PC-3 (cell line): ENCODE data around the gene FAM13A. TPM values are rescaled to one million over a fixed set of nuclear protein-coding genes. Genes with fewer than 3 reads are reported as not detected.

Source experiments
- ATAC-seq: fragments of 200-7000 bp; cut with Tn5 transposase; 2 replicates; pipeline ENCODE4 v1.9.1; 2020; ENCODE audit warnings: mild to moderate bottlenecking, moderate library complexity
- BruUV-seq: library from RNA; stranded (reverse); fragments of 400-500 nt; replicated peaks from 2 replicates; lab custom pipeline; 2021; lab: Mats Ljungman, UMichigan
- CTCF ChIA-PET: fragments of 300-600 bp; sonication (Branson Sonifier 250); formaldehyde crosslinking; loops from one replicate; lab custom pipeline; 2022; ENCODE audit warnings: antibody characterized with exemption; lab: Charles Lee
- POLR2A ChIA-PET: fragments of 300-600 bp; sonication (Branson Sonifier 250); formaldehyde crosslinking; loops from one replicate; lab custom pipeline; 2022; ENCODE audit warnings: antibody characterized with exemption; ENCODE audit not compliant: unreplicated experiment; lab: Charles Lee
- DNase-seq: peaks from one replicate; pipeline ENCODE4 v3.0.0-alpha.2; 2015
- H2AFZ ChIP-seq: fragments of 300-600 bp; sonication (generic); 2 replicates; pipeline ENCODE4 v1.6.0; 2016; ENCODE audit warnings: antibody characterized with exemption, low read length
- H3F3A ChIP-seq: fragments of 300-600 bp; sonication (generic); one replicate; pipeline ENCODE4 v1.6.0; 2017; ENCODE audit warnings: antibody characterized with exemption, low read length, control low read depth, mild to moderate bottlenecking; ENCODE audit not compliant: unreplicated experiment
- H3K27ac ChIP-seq: fragments of 300-600 bp; sonication (generic); 2 replicates; pipeline ENCODE4 v1.5.1; 2016; ENCODE audit warnings: mild to moderate bottlenecking, low read length
- H3K27me3 ChIP-seq: fragments of 300-600 bp; sonication (generic); 2 replicates; pipeline ENCODE4 v1.6.1; 2016; ENCODE audit warnings: low read length, mixed read lengths
- H3K36me3 ChIP-seq: fragments of 300-600 bp; sonication (generic); 2 replicates; pipeline ENCODE4 v1.6.1; 2016; ENCODE audit warnings: low read depth, mixed run types, low read length, mixed read lengths
- H3K4me1 ChIP-seq: fragments of 300-600 bp; sonication (generic); 2 replicates; pipeline ENCODE4 v1.5.1; 2016; ENCODE audit warnings: low read length; ENCODE audit not compliant: insufficient read depth
- H3K4me2 ChIP-seq: fragments of 300-600 bp; sonication (generic); 2 replicates; pipeline ENCODE4 v1.6.0; 2016; ENCODE audit warnings: low read length
- H3K4me3 ChIP-seq: fragments of 300-600 bp; sonication (generic); 2 replicates; pipeline ENCODE4 v1.5.1; 2016; ENCODE audit warnings: mild to moderate bottlenecking, low read length, mixed read lengths
- H3K79me2 ChIP-seq: fragments of 300-600 bp; sonication (generic); 2 replicates; pipeline ENCODE4 v1.6.1; 2017; ENCODE audit warnings: low read length, mixed read lengths
- H3K9ac ChIP-seq: fragments of 300-600 bp; sonication (generic); 2 replicates; pipeline ENCODE4 v1.6.0; 2016; ENCODE audit warnings: mild to moderate bottlenecking, low read length
- H3K9me2 ChIP-seq: fragments of 300-600 bp; sonication (generic); replicated peaks from 2 replicates; pipeline ENCODE4 v1.6.1; 2016; ENCODE audit warnings: mixed run types, low read length, mixed read lengths
- H3K9me3 ChIP-seq: fragments of 300-600 bp; sonication (generic); 2 replicates; pipeline ENCODE4 v1.6.1; 2016; ENCODE audit warnings: low read length, mixed read lengths
- H4K20me1 ChIP-seq: fragments of 300-600 bp; sonication (generic); 2 replicates; pipeline ENCODE4 v1.6.1; 2016; ENCODE audit warnings: low read length, mixed read lengths
- EZH2 ChIP-seq: fragments of 300-600 bp; sonication (generic); IDR thresholded peaks from one replicate; pipeline ENCODE4 v1.6.1; 2017; ENCODE audit warnings: antibody characterized with exemption, mild to moderate bottlenecking, low read length; ENCODE audit not compliant: unreplicated experiment
- EZH2phosphoT487 ChIP-seq: fragments of 300-600 bp; sonication (generic); IDR thresholded peaks from 2 replicates; pipeline ENCODE4 v1.6.1; 2018; ENCODE audit warnings: mild to moderate bottlenecking, antibody characterized with exemption, low read length, borderline replicate concordance
- intact Hi-C: fragments of 100-400 bp; cut with micrococcal nuclease; formaldehyde crosslinking; loops from 2 replicates; pipeline ENCODE4 v1.9.0; 2023
- total RNA-seq: library from RNA; depleted of rRNA; stranded (reverse); fragments of >200 nt; gene quantifications from 2 replicates; pipeline ENCODE4 v1.2.3, GENCODE V29; 2014
- TF ChIP-seq, protein P1 (sequence below): fragments of 300-600 bp; sonication (generic); conservative IDR thresholded peaks from 2 replicates; pipeline ENCODE4 v1.5.1; 2017; ENCODE audit warnings: antibody characterized with exemption, low read depth, mild to moderate bottlenecking, low read length

FAM13A gene
- total RNA-seq, 1 experiment from 2014 or later, result 8.6 TPM

DNA sequence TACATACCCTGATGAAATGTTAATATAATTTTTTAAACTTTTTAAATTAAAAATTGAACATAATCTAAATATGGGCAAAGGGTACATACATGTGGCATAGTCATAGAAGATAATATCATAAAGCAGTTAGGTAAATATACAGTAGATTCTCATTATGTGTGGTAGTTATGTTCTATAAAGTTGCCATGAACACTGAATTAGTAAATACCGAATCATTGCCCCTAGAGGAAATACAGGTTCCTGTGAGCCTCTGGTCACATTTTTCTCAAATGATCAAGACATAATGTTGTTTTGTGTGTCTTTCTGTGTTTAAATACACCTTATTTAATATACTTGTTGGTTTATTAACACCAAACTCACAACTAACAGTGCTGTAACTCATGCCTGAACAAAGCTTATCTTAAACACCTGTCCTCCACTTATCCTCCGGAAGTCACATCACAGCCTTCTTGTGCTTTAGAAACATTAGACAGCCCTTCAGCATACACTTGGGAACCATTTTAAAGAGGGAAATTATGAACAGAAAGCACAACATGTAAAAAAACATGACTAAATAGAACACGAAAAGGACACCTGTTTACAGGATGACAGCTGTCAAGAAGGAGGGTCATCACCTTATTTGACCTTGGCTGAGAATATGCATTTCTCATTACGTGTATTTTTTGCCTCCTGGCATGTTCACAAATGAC, 190.0 kb downstream of the FAM13A start:
- Histone ChIP-seq H3K79me2 (no peaks in the 10 kb centered on the region), H3K27me3 (no peaks in the 10 kb centered on the region), H3K4me2 (peak overlapping the region; percentile 62), H3K4me1 (peaks cover 44% of the 10 kb centered on the region), H2AFZ (0 out of 2 replicates have a peak overlapping the region, but pooled peaks have one; percentile 8), H3K36me3 (no peaks in the 10 kb centered on the region), H4K20me1 (no peaks in the 10 kb centered on the region), H3K4me3 (peak overlapping the region; percentile 0; the same call in 1 of the 2 replicates), H3K9me3 (no peaks in the 10 kb centered on the region), H3K27ac (peak overlapping the region; percentile 90), H3K9ac (peak overlapping the region; percentile 55), H3F3A (no peaks in the 10 kb centered on the region), H3K9me2 (no peaks in the 10 kb centered on the region)
- no TSS peak for BruUV-seq
- no peak for TF ChIP-seq EZH2
- TF ChIP-seq EZH2phosphoT487, result no peak
- TF ChIP-seq, protein P1, sequence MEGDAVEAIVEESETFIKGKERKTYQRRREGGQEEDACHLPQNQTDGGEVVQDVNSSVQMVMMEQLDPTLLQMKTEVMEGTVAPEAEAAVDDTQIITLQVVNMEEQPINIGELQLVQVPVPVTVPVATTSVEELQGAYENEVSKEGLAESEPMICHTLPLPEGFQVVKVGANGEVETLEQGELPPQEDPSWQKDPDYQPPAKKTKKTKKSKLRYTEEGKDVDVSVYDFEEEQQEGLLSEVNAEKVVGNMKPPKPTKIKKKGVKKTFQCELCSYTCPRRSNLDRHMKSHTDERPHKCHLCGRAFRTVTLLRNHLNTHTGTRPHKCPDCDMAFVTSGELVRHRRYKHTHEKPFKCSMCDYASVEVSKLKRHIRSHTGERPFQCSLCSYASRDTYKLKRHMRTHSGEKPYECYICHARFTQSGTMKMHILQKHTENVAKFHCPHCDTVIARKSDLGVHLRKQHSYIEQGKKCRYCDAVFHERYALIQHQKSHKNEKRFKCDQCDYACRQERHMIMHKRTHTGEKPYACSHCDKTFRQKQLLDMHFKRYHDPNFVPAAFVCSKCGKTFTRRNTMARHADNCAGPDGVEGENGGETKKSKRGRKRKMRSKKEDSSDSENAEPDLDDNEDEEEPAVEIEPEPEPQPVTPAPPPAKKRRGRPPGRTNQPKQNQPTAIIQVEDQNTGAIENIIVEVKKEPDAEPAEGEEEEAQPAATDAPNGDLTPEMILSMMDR, result no peak
- intact Hi-C loops, result loop anchor here (1.0 kb wide), 1 partner anchor 97 kb away; no protein-coding TSS in a partner anchor
- CTCF ChIA-PET, result no interaction called here
- DNase-seq (peak; percentile 88), ATAC-seq (peak; percentile 90)
- POLR2A ChIA-PET, result no interaction called here

DNA sequence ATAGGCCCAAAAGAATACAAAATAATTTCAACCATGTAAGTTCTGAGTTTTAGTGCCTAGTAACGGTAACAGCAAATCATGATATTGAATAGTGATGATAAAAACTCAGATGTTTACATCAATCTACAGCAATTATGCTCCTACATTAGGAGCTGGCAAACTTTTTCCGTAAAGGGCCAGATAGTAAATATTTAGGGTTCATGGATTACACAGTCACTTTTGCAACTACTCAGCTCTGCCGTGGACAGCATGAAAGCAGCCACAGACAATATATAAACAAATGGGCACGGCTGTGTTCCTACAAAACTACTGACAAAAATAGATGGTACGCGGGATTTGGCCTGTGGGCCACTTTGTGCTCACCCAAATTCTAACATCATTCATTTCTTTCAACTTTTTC, 191.5 kb downstream of the FAM13A start:
- no peaks in the 10 kb centered on the region for H3K9me2 ChIP-seq
- H3K4me2 ChIP-seq, result peak overlapping the region; percentile 45
- no peaks in the 10 kb centered on the region for H3F3A ChIP-seq
- peaks cover 44% of the 10 kb centered on the region for H3K4me1 ChIP-seq
- peak overlapping the region; percentile 55 for H3K9ac ChIP-seq
- ChIA-PET CTCF (no interaction called here), POLR2A (interaction anchor here (1.0 kb wide), 1 partner anchor 42 kb away, joined by 3 read pairs; no protein-coding TSS in a partner anchor)
- DNase-seq (no peak), ATAC-seq (0 out of 2 replicates have a peak, but pooled peaks have one; percentile 12)
- no TSS peak for BruUV-seq
- TF ChIP-seq, protein P1, result no peak
- no peak for TF ChIP-seq EZH2phosphoT487
- TF ChIP-seq EZH2, result no peak
- no peaks in the 10 kb centered on the region for H3K9me3 ChIP-seq
- no peak overlapping the region for H2AFZ ChIP-seq
- no peaks in the 10 kb centered on the region for H3K36me3 ChIP-seq
- H3K27ac ChIP-seq, result peak overlapping the region; percentile 90
- no peaks in the 10 kb centered on the region for H3K79me2 ChIP-seq
- intact Hi-C loops, result loop anchor here (1.0 kb wide), 1 partner anchor 42 kb away; no protein-coding TSS in a partner anchor
- H3K27me3 ChIP-seq, result no peaks in the 10 kb centered on the region
- H4K20me1 ChIP-seq, result no peaks in the 10 kb centered on the region
- H3K4me3 ChIP-seq, result 0 out of 2 replicates have a peak overlapping the region, but pooled peaks have one; percentile 4

DNA sequence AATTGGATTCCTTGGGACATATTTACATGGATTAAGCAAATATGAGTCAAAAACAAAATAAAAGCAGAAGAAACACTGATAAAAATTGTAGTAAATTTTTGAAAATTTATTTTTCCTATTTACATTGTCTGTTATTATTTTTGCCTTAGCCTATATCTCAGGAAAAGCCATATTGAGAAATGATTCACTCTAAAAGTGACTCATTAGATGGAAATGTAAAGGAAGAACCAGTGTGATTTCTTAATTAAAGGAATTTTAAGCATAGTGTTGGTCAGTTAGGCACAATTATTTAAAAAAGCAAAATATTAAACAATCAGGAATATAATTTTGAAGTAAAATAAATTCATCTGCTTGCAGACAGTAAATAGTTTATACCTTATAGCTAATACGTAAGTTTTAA, 191.9 kb downstream of the FAM13A start:
- Histone ChIP-seq H3K9ac (peak overlapping the region; percentile 55), H3K36me3 (no peaks in the 10 kb centered on the region), H2AFZ (no peak overlapping the region), H3K9me3 (no peaks in the 10 kb centered on the region), H3K27ac (peak overlapping the region; percentile 90), H3F3A (no peaks in the 10 kb centered on the region), H4K20me1 (no peaks in the 10 kb centered on the region), H3K4me2 (peak overlapping the region; percentile 45), H3K4me3 (0 out of 2 replicates have a peak overlapping the region, but pooled peaks have one; percentile 4), H3K79me2 (no peaks in the 10 kb centered on the region), H3K27me3 (no peaks in the 10 kb centered on the region), H3K9me2 (no peaks in the 10 kb centered on the region), H3K4me1 (peaks cover 44% of the 10 kb centered on the region)
- TF ChIP-seq, protein P1, result no peak
- no peak for TF ChIP-seq EZH2phosphoT487
- no peak for TF ChIP-seq EZH2
- ChIA-PET POLR2A (interaction anchor here (1.0 kb wide), 1 partner anchor 42 kb away, joined by 3 read pairs; no protein-coding TSS in a partner anchor), CTCF (no interaction called here)
- DNase-seq, result peak; percentile 45
- peak; percentile 40 for ATAC-seq
- no TSS peak for BruUV-seq
- intact Hi-C loops, result loop anchor here (1.0 kb wide), 1 partner anchor 42 kb away; no protein-coding TSS in a partner anchor
